Stimulated activated CD4-positive, alpha-beta T cell treated with anti-CD3 and anti-CD28 coated beads, Interleukin-12 subunit alpha, Interleukin-12 subunit beta, amount 100 ng/mL, for 24 hours (primary cell): Measurements from ENCODE around the gene IRX6.

Experiments
- DNase-seq, 2 experiments: peaks; one replicate each; pipeline ENCODE4 v3.0.0-alpha.2; 2020; ENCODE audit warnings: low read depth in 2 of 2

IRX6 gene

GRCh38 chr16:55323637-55324271 lies at the start of gene IRX6:
Gene IRX6 (plus strand): TSS chr16:55324203. CDS start chr16:55325092, 889 bp downstream.
- no peak for DNase-seq

GRCh38 chr16:55274391-55274790 lies 49.6 kb upstream of the IRX6 start:
- no peak for DNase-seq

- no peak for DNase-seq
These were observed 48.8 kb upstream of the IRX6 start for GRCh38 chr16:55275167-55275566.

GRCh38 chr16:55275869-55276268 lies 48.1 kb upstream of the IRX6 start:
- no peak for DNase-seq

- DNase-seq, result no peak
These were observed 46.5 kb upstream of the IRX6 start for GRCh38 chr16:55277536-55277935.

GRCh38 chr16:55279598-55279997 lies 44.4 kb upstream of the IRX6 start:
- no peak for DNase-seq

GRCh38 chr16:55280587-55280986 lies 43.4 kb upstream of the IRX6 start:
- no peak for DNase-seq

GRCh38 chr16:55282441-55282840 lies 41.6 kb upstream of the IRX6 start:
- no peak for DNase-seq

- DNase-seq, result no peak
These were observed 39.9 kb upstream of the IRX6 start for GRCh38 chr16:55283812-55284717.

GRCh38 chr16:55284718-55285099 lies 39.3 kb upstream of the IRX6 start:
- DNase-seq, result no peak

- DNase-seq, result no peak
These were observed 38.4 kb upstream of the IRX6 start for GRCh38 chr16:55285586-55285985.

- DNase-seq, result no peak
These were observed 34.6 kb upstream of the IRX6 start for GRCh38 chr16:55289353-55289752.

GRCh38 chr16:55291847-55292246 lies 32.2 kb upstream of the IRX6 start:
- no peak for DNase-seq

GRCh38 chr16:55292491-55292890 lies 31.5 kb upstream of the IRX6 start:
- DNase-seq, result no peak

- no peak for DNase-seq
These were observed 29.9 kb upstream of the IRX6 start for GRCh38 chr16:55294129-55294528.

GRCh38 chr16:55294931-55295342 lies 29.1 kb upstream of the IRX6 start:
- no peak for DNase-seq

GRCh38 chr16:55297062-55297909 lies 26.7 kb upstream of the IRX6 start:
- DNase-seq, result no peak

- DNase-seq, result no peak
These were observed 26.0 kb upstream of the IRX6 start for GRCh38 chr16:55297910-55298479.

- DNase-seq, result no peak
These were observed 22.5 kb upstream of the IRX6 start for GRCh38 chr16:55301385-55302008.

GRCh38 chr16:55302635-55303034 lies 21.4 kb upstream of the IRX6 start:
- DNase-seq, result no peak

GRCh38 chr16:55308973-55309372 lies 15.0 kb upstream of the IRX6 start:
- no peak for DNase-seq
